HEK293 (cell line): ENCODE data around the gene NOLC1.

Experiments used
- KLF10 ChIP-seq: fragments of 450-650 bp; IDR thresholded peaks from 2 replicates; pipeline ENCODE4 v1.5.1; 2018; ENCODE audit warnings: missing biosample characterization, mild to moderate bottlenecking, missing genetic modification characterization
- PRDM1 ChIP-seq: fragments of 450-650 bp; formaldehyde crosslinking; IDR thresholded peaks from 2 replicates; pipeline ENCODE4; 2016; ENCODE audit warnings: missing biosample characterization, missing genetic modification characterization
- SETDB1 ChIP-seq: IDR thresholded peaks from one replicate; pipeline ENCODE4 v1.6.1; 2017; ENCODE audit warnings: mild to moderate bottlenecking, low read length, moderate library complexity, mixed read lengths; ENCODE audit not compliant: insufficient read length
- SP2 ChIP-seq: fragments of 450-650 bp; formaldehyde crosslinking; IDR thresholded peaks from 2 replicates; pipeline ENCODE4 v1.5.1; 2016; ENCODE audit warnings: missing biosample characterization, missing genetic modification characterization
- YY1 ChIP-seq: fragments of 450-650 bp; formaldehyde crosslinking; IDR thresholded peaks from 2 replicates; pipeline ENCODE4 v1.5.1; 2018; ENCODE audit warnings: missing biosample characterization, missing genetic modification characterization
- ZFHX2 ChIP-seq: fragments of 450-650 bp; formaldehyde crosslinking; conservative IDR thresholded peaks from 2 replicates; pipeline ENCODE4 v1.5.1; 2016; ENCODE audit warnings: missing biosample characterization, missing genetic modification characterization
- ZFP69B ChIP-seq: fragments of 450-650 bp; formaldehyde crosslinking; IDR thresholded peaks from 2 replicates; pipeline ENCODE4 v1.5.1; 2016; ENCODE audit warnings: missing biosample characterization, missing genetic modification characterization
- ZNF121 ChIP-seq: fragments of 450-650 bp; formaldehyde crosslinking; IDR thresholded peaks from 2 replicates; pipeline ENCODE4 v1.5.1; 2016; ENCODE audit warnings: missing biosample characterization, missing genetic modification characterization
- ZNF132 ChIP-seq: fragments of 450-650 bp; formaldehyde crosslinking; IDR thresholded peaks from 2 replicates; pipeline ENCODE4 v1.5.1; 2017; ENCODE audit warnings: missing biosample characterization, missing genetic modification characterization, borderline replicate concordance
- ZNF155 ChIP-seq: fragments of 450-650 bp; formaldehyde crosslinking; IDR thresholded peaks from 2 replicates; pipeline ENCODE4 v1.5.1; 2016; ENCODE audit warnings: missing biosample characterization, missing genetic modification characterization
- ZNF157 ChIP-seq: fragments of 450-650 bp; formaldehyde crosslinking; IDR thresholded peaks from 2 replicates; pipeline ENCODE4 v1.5.1; 2016; ENCODE audit warnings: missing biosample characterization, missing genetic modification characterization
- ZNF184 ChIP-seq: fragments of 450-650 bp; IDR thresholded peaks from 2 replicates; pipeline ENCODE4 v1.5.1; 2018; ENCODE audit warnings: missing biosample characterization, mild to moderate bottlenecking, missing genetic modification characterization
- ZNF19 ChIP-seq: fragments of 450-650 bp; formaldehyde crosslinking; IDR thresholded peaks from 2 replicates; pipeline ENCODE4; 2016; ENCODE audit warnings: missing biosample characterization, missing genetic modification characterization, low read depth
- ZNF221 ChIP-seq: fragments of 450-650 bp; formaldehyde crosslinking; IDR thresholded peaks from 2 replicates; pipeline ENCODE4 v1.5.1; 2017; ENCODE audit warnings: missing biosample characterization, missing genetic modification characterization, borderline replicate concordance
- ZNF324 ChIP-seq: fragments of 450-650 bp; formaldehyde crosslinking; IDR thresholded peaks from 2 replicates; pipeline ENCODE4 v1.5.1; 2016; ENCODE audit warnings: missing biosample characterization, missing genetic modification characterization
- ZNF341 ChIP-seq: fragments of 450-650 bp; formaldehyde crosslinking; IDR thresholded peaks from 2 replicates; pipeline ENCODE4; 2016; ENCODE audit warnings: low read depth, missing biosample characterization, missing genetic modification characterization
- ZNF416 ChIP-seq: fragments of 450-650 bp; formaldehyde crosslinking; IDR thresholded peaks from 2 replicates; pipeline ENCODE4 v1.5.1; 2016; ENCODE audit warnings: missing biosample characterization, missing genetic modification characterization
- ZNF501 ChIP-seq: fragments of 450-650 bp; formaldehyde crosslinking; IDR thresholded peaks from 2 replicates; pipeline ENCODE4 v1.5.1; 2016; ENCODE audit warnings: missing biosample characterization, missing genetic modification characterization
- ZNF529 ChIP-seq: fragments of 450-650 bp; formaldehyde crosslinking; IDR thresholded peaks from 2 replicates; pipeline ENCODE4 v1.5.1; 2017; ENCODE audit warnings: missing genetic modification characterization, missing biosample characterization; ENCODE audit not compliant: insufficient replicate concordance
- ZNF530 ChIP-seq: fragments of 450-650 bp; formaldehyde crosslinking; IDR thresholded peaks from 2 replicates; pipeline ENCODE4 v1.5.1; 2016; ENCODE audit warnings: low read depth, missing biosample characterization, missing genetic modification characterization
- ZNF558 ChIP-seq: fragments of 450-650 bp; formaldehyde crosslinking; IDR thresholded peaks from 2 replicates; pipeline ENCODE4 v1.5.1; 2016; ENCODE audit warnings: missing biosample characterization, missing genetic modification characterization
- ZNF621 ChIP-seq: fragments of 450-650 bp; formaldehyde crosslinking; IDR thresholded peaks from 2 replicates; pipeline ENCODE4 v1.5.1; 2017; ENCODE audit warnings: missing biosample characterization, missing genetic modification characterization
- ZNF626 ChIP-seq: fragments of 450-650 bp; sonication (Bioruptor Pico); formaldehyde crosslinking; IDR thresholded peaks from 2 replicates; pipeline ENCODE4 v1.5.1; 2018; ENCODE audit warnings: missing biosample characterization, missing genetic modification characterization, inconsistent platforms
- ZNF670 ChIP-seq: fragments of 450-650 bp; formaldehyde crosslinking; IDR thresholded peaks from 2 replicates; pipeline ENCODE4 v1.5.1; 2016; ENCODE audit warnings: missing biosample characterization, missing genetic modification characterization, low read depth
- ZNF692 ChIP-seq: fragments of 450-650 bp; formaldehyde crosslinking; IDR thresholded peaks from 2 replicates; pipeline ENCODE4 v1.5.1; 2016; ENCODE audit warnings: missing biosample characterization, missing genetic modification characterization
- ZNF776 ChIP-seq: fragments of 450-650 bp; formaldehyde crosslinking; IDR thresholded peaks from 2 replicates; pipeline ENCODE4 v1.5.0; 2017; ENCODE audit warnings: missing biosample characterization, missing genetic modification characterization, borderline replicate concordance
- TF ChIP-seq, protein P1 (sequence below): fragments of 450-650 bp; formaldehyde crosslinking; IDR thresholded peaks from 2 replicates; pipeline ENCODE4 v1.5.1; 2016; ENCODE audit warnings: missing biosample characterization, missing genetic modification characterization
- TF ChIP-seq, protein P2 (sequence below): fragments of 450-650 bp; formaldehyde crosslinking; IDR thresholded peaks from 2 replicates; pipeline ENCODE4 v1.5.1; 2016; ENCODE audit warnings: missing biosample characterization, missing genetic modification characterization
- TF ChIP-seq, protein P3 (sequence below): fragments of 450-650 bp; formaldehyde crosslinking; IDR thresholded peaks from 2 replicates; pipeline ENCODE4 v1.5.0; 2017; ENCODE audit warnings: missing biosample characterization, missing genetic modification characterization, borderline replicate concordance

Gene NOLC1

GRCh38 chr10:102120142-102120990 is 31.8 kb upstream of the NOLC1 start, which contains the start of gene LDB1 (continued):
- TF ChIP-seq ZNF776 (tag by site-specific recombination) (no peak), ZNF621 (no peak), ZFP69B (tag by site-specific recombination) (no peak), ZNF155 (no peak), ZFHX2 (no peak; the same call in 1 of the 2 replicates), KLF10 (tag by site-specific recombination) (peak; percentile 24; the same call in 1 of the 2 replicates), ZNF324 (tag by site-specific recombination) (no peak), ZNF157 (tag by site-specific recombination) (no peak), ZNF132 (tag by site-specific recombination) (no peak), ZNF692 (tag by site-specific recombination) (no peak), ZNF529 (tag by site-specific recombination) (no peak), SETDB1 (no peak), PRDM1 (no peak), YY1 (no peak), ZNF341 (tag by site-specific recombination) (peak; percentile 91), ZNF558 (tag by site-specific recombination) (no peak), ZNF121 (tag by site-specific recombination) (no peak), ZNF184 (tag by site-specific recombination) (no peak), ZNF670 (no peak), ZNF626 (tag by site-specific recombination) (no peak), ZNF19 (tag by site-specific recombination) (no peak), ZNF221 (tag by site-specific recombination) (no peak), SP2 (tag by site-specific recombination) (peak; percentile 85), ZNF416 (tag by site-specific recombination) (no peak), ZNF530 (tag by site-specific recombination) (no peak), ZNF501 (tag by site-specific recombination) (peak; percentile 83)
- TF ChIP-seq, protein P1, sequence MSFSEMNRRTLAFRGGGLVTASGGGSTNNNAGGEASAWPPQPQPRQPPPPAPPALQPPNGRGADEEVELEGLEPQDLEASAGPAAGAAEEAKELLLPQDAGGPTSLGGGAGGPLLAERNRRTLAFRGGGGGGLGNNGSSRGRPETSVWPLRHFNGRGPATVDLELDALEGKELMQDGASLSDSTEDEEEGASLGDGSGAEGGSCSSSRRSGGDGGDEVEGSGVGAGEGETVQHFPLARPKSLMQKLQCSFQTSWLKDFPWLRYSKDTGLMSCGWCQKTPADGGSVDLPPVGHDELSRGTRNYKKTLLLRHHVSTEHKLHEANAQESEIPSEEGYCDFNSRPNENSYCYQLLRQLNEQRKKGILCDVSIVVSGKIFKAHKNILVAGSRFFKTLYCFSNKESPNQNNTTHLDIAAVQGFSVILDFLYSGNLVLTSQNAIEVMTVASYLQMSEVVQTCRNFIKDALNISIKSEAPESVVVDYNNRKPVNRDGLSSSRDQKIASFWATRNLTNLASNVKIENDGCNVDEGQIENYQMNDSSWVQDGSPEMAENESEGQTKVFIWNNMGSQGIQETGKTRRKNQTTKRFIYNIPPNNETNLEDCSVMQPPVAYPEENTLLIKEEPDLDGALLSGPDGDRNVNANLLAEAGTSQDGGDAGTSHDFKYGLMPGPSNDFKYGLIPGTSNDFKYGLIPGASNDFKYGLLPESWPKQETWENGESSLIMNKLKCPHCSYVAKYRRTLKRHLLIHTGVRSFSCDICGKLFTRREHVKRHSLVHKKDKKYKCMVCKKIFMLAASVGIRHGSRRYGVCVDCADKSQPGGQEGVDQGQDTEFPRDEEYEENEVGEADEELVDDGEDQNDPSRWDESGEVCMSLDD: peak; percentile 66
- TF ChIP-seq, protein P2, sequence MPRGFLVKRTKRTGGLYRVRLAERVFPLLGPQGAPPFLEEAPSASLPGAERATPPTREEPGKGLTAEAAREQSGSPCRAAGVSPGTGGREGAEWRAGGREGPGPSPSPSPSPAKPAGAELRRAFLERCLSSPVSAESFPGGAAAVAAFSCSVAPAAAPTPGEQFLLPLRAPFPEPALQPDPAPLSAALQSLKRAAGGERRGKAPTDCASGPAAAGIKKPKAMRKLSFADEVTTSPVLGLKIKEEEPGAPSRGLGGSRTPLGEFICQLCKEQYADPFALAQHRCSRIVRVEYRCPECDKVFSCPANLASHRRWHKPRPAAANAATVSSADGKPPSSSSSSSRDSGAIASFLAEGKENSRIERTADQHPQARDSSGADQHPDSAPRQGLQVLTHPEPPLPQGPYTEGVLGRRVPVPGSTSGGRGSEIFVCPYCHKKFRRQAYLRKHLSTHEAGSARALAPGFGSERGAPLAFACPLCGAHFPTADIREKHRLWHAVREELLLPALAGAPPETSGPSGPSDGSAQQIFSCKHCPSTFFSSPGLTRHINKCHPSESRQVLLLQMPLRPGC (tag by site-specific recombination): no peak; the same call in 1 of the 2 replicates
- TF ChIP-seq, protein P3, sequence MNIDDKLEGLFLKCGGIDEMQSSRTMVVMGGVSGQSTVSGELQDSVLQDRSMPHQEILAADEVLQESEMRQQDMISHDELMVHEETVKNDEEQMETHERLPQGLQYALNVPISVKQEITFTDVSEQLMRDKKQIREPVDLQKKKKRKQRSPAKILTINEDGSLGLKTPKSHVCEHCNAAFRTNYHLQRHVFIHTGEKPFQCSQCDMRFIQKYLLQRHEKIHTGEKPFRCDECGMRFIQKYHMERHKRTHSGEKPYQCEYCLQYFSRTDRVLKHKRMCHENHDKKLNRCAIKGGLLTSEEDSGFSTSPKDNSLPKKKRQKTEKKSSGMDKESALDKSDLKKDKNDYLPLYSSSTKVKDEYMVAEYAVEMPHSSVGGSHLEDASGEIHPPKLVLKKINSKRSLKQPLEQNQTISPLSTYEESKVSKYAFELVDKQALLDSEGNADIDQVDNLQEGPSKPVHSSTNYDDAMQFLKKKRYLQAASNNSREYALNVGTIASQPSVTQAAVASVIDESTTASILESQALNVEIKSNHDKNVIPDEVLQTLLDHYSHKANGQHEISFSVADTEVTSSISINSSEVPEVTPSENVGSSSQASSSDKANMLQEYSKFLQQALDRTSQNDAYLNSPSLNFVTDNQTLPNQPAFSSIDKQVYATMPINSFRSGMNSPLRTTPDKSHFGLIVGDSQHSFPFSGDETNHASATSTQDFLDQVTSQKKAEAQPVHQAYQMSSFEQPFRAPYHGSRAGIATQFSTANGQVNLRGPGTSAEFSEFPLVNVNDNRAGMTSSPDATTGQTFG (tag by site-specific recombination): no peak
